GM12891 (cell line): ENCODE results near the gene CAMK1D.

Source experiments
- PAX5 ChIP-seq: IDR thresholded peaks from 2 replicates; pipeline ENCODE4 v1.6.1; 2011; ENCODE audit warnings: low read length, moderate library complexity, mild to moderate bottlenecking; ENCODE audit not compliant: insufficient read depth, severe bottlenecking
- POLR2A ChIP-seq: IDR thresholded peaks from 2 replicates; pipeline ENCODE4 v1.6.1; 2011; ENCODE audit warnings: low read depth, low read length, control low read depth
- POLR2AphosphoS5 ChIP-seq: IDR thresholded peaks from 2 replicates; pipeline ENCODE4 v1.6.1; 2011; ENCODE audit warnings: low read depth, low read length, control low read depth
- POU2F2 ChIP-seq: IDR thresholded peaks from 2 replicates; pipeline ENCODE4 v1.6.1; 2011; ENCODE audit warnings: low read depth, mild to moderate bottlenecking, control low read depth, low read length, moderate library complexity
- SPI1 ChIP-seq: IDR thresholded peaks from 2 replicates; pipeline ENCODE4 v1.6.1; 2011; ENCODE audit warnings: low read depth, low read length, control low read depth
- TAF1 ChIP-seq: IDR thresholded peaks from 2 replicates; pipeline ENCODE4 v1.6.1; 2011; ENCODE audit warnings: low read depth, low read length, control low read depth

- TF ChIP-seq POLR2A (no peak), TAF1 (no peak), POLR2AphosphoS5 (no peak), SPI1 (no peak), PAX5 (no peak), POU2F2 (no peak)
Observed at GRCh38 chr10:12707461-12708185, 358.3 kb downstream of the CAMK1D start.
